Parathyroid adenoma (tissue), 2 donors: ENCODE results near the gene ITFG2.

Experiments used
- H2AFZ ChIP-seq: fragments of 300-600 bp; sonication (generic); one replicate; pipeline ENCODE4 v1.7.0; 2017; ENCODE audit warnings: antibody characterized with exemption, mild to moderate bottlenecking
- H3K27ac ChIP-seq: fragments of 300-600 bp; sonication (generic); one replicate; pipeline ENCODE4 v1.7.0; 2017
- H3K27me3 ChIP-seq: fragments of 300-600 bp; sonication (generic); one replicate; pipeline ENCODE4 v1.7.0; 2017; ENCODE audit warnings: low read length; ENCODE audit not compliant: control insufficient read depth, insufficient read depth
- H3K36me3 ChIP-seq: fragments of 300-600 bp; sonication (generic); one replicate; pipeline ENCODE4 v1.7.0; 2017; ENCODE audit warnings: low read length; ENCODE audit not compliant: control insufficient read depth, insufficient read depth
- H3K4me1 ChIP-seq: fragments of 300-600 bp; sonication (generic); one replicate; pipeline ENCODE4 v1.7.0; 2017; ENCODE audit warnings: control low read depth
- H3K4me2 ChIP-seq: fragments of 300-600 bp; sonication (generic); one replicate; pipeline ENCODE4 v1.7.0; 2017; ENCODE audit warnings: low read length
- H3K4me3 ChIP-seq: fragments of 300-600 bp; sonication (generic); one replicate; pipeline ENCODE4 v1.7.0; 2017; ENCODE audit warnings: low read depth, low read length
- H3K79me2 ChIP-seq: fragments of 300-600 bp; sonication (generic); one replicate; pipeline ENCODE4 v1.7.0; 2017; ENCODE audit warnings: control low read depth
- H3K9ac ChIP-seq: fragments of 300-600 bp; sonication (generic); one replicate; pipeline ENCODE4 v1.7.0; 2017; ENCODE audit warnings: mild to moderate bottlenecking
- H3K9me3 ChIP-seq: fragments of 300-600 bp; sonication (generic); one replicate; pipeline ENCODE4 v1.7.0; 2017; ENCODE audit warnings: low read length; ENCODE audit not compliant: control insufficient read depth
- CTCF ChIP-seq: fragments of 300-600 bp; sonication (generic); IDR thresholded peaks from one replicate; pipeline ENCODE4 v1.7.0; 2017; ENCODE audit warnings: antibody characterized with exemption, mild to moderate bottlenecking
- donor health status: primary hyperparathyroidism.

ITFG2 gene

GRCh38 chr12:2775431-2775830 is 37.0 kb upstream of the ITFG2 start:
- Histone ChIP-seq H3K4me2 (no peak overlapping the region), H2AFZ (no peak overlapping the region), H3K4me3 (no peak overlapping the region), H3K79me2 (no peaks in the 10 kb centered on the region), H3K9me3 (no peaks in the 10 kb centered on the region), H3K4me1 (no peaks in the 10 kb centered on the region), H3K36me3 (no peaks in the 10 kb centered on the region), H3K27me3 (no peaks in the 10 kb centered on the region), H3K27ac (no peak overlapping the region), H3K9ac (no peak overlapping the region)
- no peak for TF ChIP-seq CTCF

- no peak overlapping the region for H3K27ac ChIP-seq
- H3K9ac ChIP-seq: no peak overlapping the region
- H3K4me1 ChIP-seq: no peaks in the 10 kb centered on the region
- no peak overlapping the region for H3K4me3 ChIP-seq
- no peak for TF ChIP-seq CTCF
- H2AFZ ChIP-seq: no peak overlapping the region
- no peaks in the 10 kb centered on the region for H3K79me2 ChIP-seq
- H3K36me3 ChIP-seq: no peaks in the 10 kb centered on the region
- H3K27me3 ChIP-seq: no peaks in the 10 kb centered on the region
- no peaks in the 10 kb centered on the region for H3K9me3 ChIP-seq
- H3K4me2 ChIP-seq: no peak overlapping the region
Measured at GRCh38 chr12:2776129-2776806, 36.2 kb upstream of the ITFG2 start.

GRCh38 chr12:2779281-2779680 is 33.2 kb upstream of the ITFG2 start:
- no peak overlapping the region for H3K9ac ChIP-seq
- no peak for TF ChIP-seq CTCF
- no peaks in the 10 kb centered on the region for H3K4me1 ChIP-seq
- no peaks in the 10 kb centered on the region for H3K36me3 ChIP-seq
- no peak overlapping the region for H3K4me2 ChIP-seq
- no peaks in the 10 kb centered on the region for H3K27me3 ChIP-seq
- no peaks in the 10 kb centered on the region for H3K9me3 ChIP-seq
- H3K27ac ChIP-seq: no peak overlapping the region
- H3K4me3 ChIP-seq: no peak overlapping the region
- no peak overlapping the region for H2AFZ ChIP-seq
- no peaks in the 10 kb centered on the region for H3K79me2 ChIP-seq

- Histone ChIP-seq H3K4me2 (no peak overlapping the region), H3K36me3 (no peaks in the 10 kb centered on the region), H3K4me1 (no peaks in the 10 kb centered on the region), H3K9ac (no peak overlapping the region), H3K27ac (no peak overlapping the region), H3K9me3 (no peaks in the 10 kb centered on the region), H3K79me2 (no peaks in the 10 kb centered on the region), H3K4me3 (no peak overlapping the region), H3K27me3 (no peaks in the 10 kb centered on the region), H2AFZ (peak overlapping the region; percentile 70)
- peak; percentile 89 for TF ChIP-seq CTCF
Measured at GRCh38 chr12:2783936-2784600, 28.4 kb upstream of the ITFG2 start.

GRCh38 chr12:2785017-2785416 is 27.5 kb upstream of the ITFG2 start:
- Histone ChIP-seq H2AFZ (no peak overlapping the region), H3K4me3 (no peak overlapping the region), H3K9me3 (no peaks in the 10 kb centered on the region), H3K79me2 (no peaks in the 10 kb centered on the region), H3K27ac (no peak overlapping the region), H3K4me1 (no peaks in the 10 kb centered on the region), H3K4me2 (no peak overlapping the region), H3K9ac (no peak overlapping the region), H3K36me3 (no peaks in the 10 kb centered on the region), H3K27me3 (no peaks in the 10 kb centered on the region)
- TF ChIP-seq CTCF: no peak
